SH-SY5Y (cell line): ENCODE data around the gene TMEM231.

Experiments used
- GATA2 ChIP-seq: IDR thresholded peaks from 2 replicates; pipeline ENCODE4 v1.6.1; 2011; ENCODE audit warnings: mild to moderate bottlenecking, low read depth, low read length
- GATA3 ChIP-seq: IDR thresholded peaks from 2 replicates; pipeline ENCODE4 v1.6.1; 2011; ENCODE audit warnings: low read depth, mild to moderate bottlenecking, low read length, moderate library complexity

- TF ChIP-seq GATA3: no peak
- no peak for TF ChIP-seq GATA2
Observed at GRCh38 chr16:75584108-75584507, 28.1 kb upstream of the TMEM231 start.
